PFSK-1 (cell line): ENCODE results near the gene TNS3.

Source experiments
- FOXP2 ChIP-seq: optimal IDR thresholded peaks from 2 replicates; pipeline ENCODE3; 2011; ENCODE audit warnings: borderline replicate concordance, control low read depth, inconsistent platforms; ENCODE audit not compliant: insufficient read depth; ENCODE audit errors: extremely low read length, extremely low read depth
- POLR2AphosphoS5 ChIP-seq: IDR thresholded peaks from 2 replicates; pipeline ENCODE4 v1.6.1; 2012; ENCODE audit warnings: low read depth, mild to moderate bottlenecking, control low read depth, low read length, moderate library complexity
- SIN3A ChIP-seq: IDR thresholded peaks from 2 replicates; pipeline ENCODE4 v1.6.1; 2012; ENCODE audit warnings: mild to moderate bottlenecking, low read length, moderate library complexity, borderline replicate concordance; ENCODE audit not compliant: insufficient read depth
- TAF1 ChIP-seq: IDR thresholded peaks from 2 replicates; pipeline ENCODE4 v1.6.1; 2012; ENCODE audit warnings: low read length, control low read depth, borderline replicate concordance; ENCODE audit not compliant: insufficient read depth
- TF ChIP-seq, protein P1 (sequence below), 2 experiments: IDR thresholded peaks; 2 replicates each; pipeline versions ENCODE4 v1.6.1 to v1.8.0; 2011 to 2012; ENCODE audit warnings: low read depth in 2 of 2, low read length in 2 of 2, control low read depth in 1 of 2, inconsistent platforms in 1 of 2, mild to moderate bottlenecking in 1 of 2, moderate library complexity in 1 of 2; ENCODE audit not compliant: insufficient read depth in 1 of 2

The TNS3 gene

DNA sequence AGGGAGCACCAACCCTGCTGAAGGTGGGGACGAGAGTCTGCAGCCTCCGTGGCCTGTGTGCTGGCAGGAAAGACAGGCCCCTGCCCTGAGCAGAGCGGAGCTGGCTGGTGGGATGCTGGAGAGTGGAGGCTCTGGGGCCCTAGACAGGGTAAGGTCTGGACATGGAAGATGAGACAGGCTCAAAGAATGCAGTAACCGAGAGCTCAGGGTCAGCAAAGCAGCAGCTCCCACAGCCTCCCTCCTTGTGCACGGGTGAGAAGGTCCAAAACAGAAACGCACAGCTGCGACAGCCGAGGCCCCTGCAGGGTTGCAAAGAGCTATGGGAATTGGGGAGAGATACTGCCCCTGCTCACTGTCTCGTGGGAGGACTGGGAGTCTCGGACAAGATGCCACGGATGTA is 80.5 kb downstream of the TNS3 start:
- TF ChIP-seq TAF1 (no peak), SIN3A (no peak), POLR2AphosphoS5 (no peak), FOXP2 (no peak)
- TF ChIP-seq, protein P1, sequence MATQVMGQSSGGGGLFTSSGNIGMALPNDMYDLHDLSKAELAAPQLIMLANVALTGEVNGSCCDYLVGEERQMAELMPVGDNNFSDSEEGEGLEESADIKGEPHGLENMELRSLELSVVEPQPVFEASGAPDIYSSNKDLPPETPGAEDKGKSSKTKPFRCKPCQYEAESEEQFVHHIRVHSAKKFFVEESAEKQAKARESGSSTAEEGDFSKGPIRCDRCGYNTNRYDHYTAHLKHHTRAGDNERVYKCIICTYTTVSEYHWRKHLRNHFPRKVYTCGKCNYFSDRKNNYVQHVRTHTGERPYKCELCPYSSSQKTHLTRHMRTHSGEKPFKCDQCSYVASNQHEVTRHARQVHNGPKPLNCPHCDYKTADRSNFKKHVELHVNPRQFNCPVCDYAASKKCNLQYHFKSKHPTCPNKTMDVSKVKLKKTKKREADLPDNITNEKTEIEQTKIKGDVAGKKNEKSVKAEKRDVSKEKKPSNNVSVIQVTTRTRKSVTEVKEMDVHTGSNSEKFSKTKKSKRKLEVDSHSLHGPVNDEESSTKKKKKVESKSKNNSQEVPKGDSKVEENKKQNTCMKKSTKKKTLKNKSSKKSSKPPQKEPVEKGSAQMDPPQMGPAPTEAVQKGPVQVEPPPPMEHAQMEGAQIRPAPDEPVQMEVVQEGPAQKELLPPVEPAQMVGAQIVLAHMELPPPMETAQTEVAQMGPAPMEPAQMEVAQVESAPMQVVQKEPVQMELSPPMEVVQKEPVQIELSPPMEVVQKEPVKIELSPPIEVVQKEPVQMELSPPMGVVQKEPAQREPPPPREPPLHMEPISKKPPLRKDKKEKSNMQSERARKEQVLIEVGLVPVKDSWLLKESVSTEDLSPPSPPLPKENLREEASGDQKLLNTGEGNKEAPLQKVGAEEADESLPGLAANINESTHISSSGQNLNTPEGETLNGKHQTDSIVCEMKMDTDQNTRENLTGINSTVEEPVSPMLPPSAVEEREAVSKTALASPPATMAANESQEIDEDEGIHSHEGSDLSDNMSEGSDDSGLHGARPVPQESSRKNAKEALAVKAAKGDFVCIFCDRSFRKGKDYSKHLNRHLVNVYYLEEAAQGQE (IDR thresholded peaks at IDR 0.05; ENCODE audit: insufficient read depth in 1 of 2, low read depth in 2 of 2, low read length in 2 of 2), result no peak

DNA sequence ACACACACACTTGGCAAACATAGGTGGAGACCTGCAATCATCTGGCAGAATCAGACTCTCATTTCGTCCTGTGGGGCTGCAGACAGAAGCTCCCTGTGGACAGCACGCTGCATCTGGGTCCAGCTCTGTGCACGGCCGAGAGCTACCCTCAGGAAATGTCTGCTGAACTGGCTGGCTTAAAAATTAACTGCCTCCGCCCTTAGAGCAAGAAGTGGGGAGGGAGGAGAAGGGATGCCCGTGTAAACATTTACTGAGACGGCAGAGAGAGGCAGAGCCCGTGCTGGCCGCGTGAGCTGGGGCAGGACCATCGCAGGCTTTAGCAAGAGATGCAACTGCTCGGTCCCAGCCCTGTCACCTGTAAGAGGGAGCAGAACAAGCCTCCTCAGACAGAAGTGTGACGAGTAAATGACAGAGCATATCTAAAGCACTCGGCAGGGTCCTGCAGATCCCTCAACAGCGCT is 81.8 kb downstream of the TNS3 start:
- TF ChIP-seq POLR2AphosphoS5 (no peak), TAF1 (no peak), SIN3A (no peak), FOXP2 (no peak)
- TF ChIP-seq, protein P1 (IDR thresholded peaks at IDR 0.05; ENCODE audit: insufficient read depth in 1 of 2, low read depth in 2 of 2, low read length in 2 of 2), result no peak

DNA sequence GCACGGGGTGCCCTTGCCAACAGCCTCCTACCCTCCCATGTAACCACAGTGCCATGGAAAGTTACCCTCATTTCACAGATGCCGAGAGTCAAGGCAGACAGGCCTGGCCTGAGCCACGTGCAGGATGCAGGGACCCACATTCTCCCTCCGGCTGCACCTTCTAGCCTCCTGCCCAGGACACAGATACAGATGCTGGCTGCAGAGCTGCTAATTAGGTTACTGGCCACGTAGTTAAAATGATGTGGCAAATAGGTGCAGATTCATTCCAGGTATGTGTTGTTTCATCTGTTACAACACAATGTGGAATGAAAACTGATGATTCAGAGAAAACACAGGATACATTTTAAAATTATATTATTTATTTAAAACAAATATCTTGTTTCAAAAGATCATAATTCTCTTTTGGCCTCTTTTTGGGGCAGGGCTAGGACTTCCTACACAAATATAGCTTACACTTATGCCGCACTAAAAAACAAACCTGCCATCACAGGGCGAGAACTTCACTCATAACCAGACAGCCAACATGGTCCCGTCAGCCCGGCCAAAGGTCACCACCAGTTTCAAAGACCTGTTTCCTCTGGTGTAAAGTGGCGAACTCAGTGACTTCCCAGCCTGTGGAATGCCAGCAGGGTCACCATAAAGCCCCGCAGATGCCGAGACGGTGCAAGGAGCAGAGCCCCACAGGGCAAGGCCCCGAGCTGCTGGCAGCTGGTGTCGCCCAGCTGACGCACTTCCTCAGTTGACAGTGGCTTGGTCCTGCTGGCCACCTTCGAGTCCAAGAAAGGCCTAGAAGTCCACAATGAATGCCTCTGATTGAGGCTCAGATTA is 83.5 kb downstream of the TNS3 start:
- TF ChIP-seq TAF1 (no peak), SIN3A (no peak), POLR2AphosphoS5 (no peak), FOXP2 (no peak)
- TF ChIP-seq, protein P1 (IDR thresholded peaks at IDR 0.05; ENCODE audit: insufficient read depth in 1 of 2, low read depth in 2 of 2, low read length in 2 of 2), result no peak

DNA sequence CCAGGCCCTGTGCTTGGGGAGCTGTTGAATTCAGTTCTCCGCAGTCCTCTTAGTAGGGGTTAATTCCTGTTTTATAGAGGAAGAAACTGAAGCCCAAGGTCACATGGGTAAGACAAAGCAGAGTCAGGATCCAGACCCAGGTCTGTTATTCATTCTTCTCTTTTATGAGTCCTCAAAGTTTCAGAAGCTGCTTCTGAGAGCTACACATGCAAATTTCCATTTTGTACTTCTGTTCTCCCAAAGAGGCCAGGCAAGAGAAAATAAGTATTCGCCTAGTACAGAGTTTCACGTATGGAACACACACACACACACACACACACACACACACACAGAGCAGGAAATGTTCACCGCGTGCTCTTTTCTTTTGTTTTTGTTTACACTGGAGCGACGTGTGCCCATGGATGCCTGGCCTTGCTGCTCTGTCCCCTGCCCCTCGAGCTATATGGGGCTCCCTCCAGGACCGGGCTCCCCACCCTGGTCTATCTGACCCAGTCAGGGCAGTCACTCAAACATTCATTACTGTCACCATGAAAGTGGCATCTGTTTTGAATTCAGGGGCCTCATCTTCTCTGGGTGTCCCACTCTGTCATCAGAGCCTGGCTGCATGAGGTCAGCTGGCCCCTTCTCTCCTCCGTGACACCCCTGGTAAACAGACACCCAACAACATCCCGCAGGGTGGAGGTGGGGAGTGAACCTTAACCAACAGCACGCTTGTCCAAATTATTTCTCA is 84.4 kb downstream of the TNS3 start:
- peak; percentile 40; the same call in 1 of the 2 replicates for TF ChIP-seq SIN3A
- TF ChIP-seq, protein P1 (IDR thresholded peaks at IDR 0.05; ENCODE audit: insufficient read depth in 1 of 2, low read depth in 2 of 2, low read length in 2 of 2), result no peak
- TF ChIP-seq FOXP2, result no peak
- TF ChIP-seq POLR2AphosphoS5, result no peak
